HG03097 (cell line): Measurements from ENCODE around the gene PRAMEF18.
"Not testable (repeated sequence)": the region's sequence is repeated elsewhere in the genome, so short reads cannot be mapped to it uniquely, and the experiment has no call there.

Experiments
- ATAC-seq: cut with Tn5 transposase; IDR thresholded peaks from one replicate; pipeline ENCODE4 v1.9.1; 2021; ENCODE audit not compliant: unreplicated experiment, low FRiP score

Gene PRAMEF18

DNA sequence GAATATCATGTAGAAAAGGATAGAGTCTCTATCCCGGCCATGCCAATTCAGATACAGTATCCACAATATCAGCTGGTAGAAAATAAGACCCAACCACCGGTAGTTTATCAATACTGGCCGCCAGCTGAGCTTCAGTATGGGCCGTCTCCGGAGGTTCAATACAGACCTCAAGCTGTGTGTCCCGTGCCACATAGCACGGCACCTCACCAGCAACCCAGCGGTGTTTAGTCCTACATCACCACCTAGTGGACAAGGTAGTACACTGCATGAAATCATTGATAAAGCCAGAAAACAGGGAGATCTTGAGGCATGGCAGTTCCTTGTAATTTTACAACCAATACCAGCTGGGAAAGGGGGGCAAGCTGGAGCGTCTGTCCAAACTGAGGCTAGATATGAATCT is 17.2 kb downstream of the PRAMEF18 start:
- ATAC-seq: not testable (repeated sequence)

DNA sequence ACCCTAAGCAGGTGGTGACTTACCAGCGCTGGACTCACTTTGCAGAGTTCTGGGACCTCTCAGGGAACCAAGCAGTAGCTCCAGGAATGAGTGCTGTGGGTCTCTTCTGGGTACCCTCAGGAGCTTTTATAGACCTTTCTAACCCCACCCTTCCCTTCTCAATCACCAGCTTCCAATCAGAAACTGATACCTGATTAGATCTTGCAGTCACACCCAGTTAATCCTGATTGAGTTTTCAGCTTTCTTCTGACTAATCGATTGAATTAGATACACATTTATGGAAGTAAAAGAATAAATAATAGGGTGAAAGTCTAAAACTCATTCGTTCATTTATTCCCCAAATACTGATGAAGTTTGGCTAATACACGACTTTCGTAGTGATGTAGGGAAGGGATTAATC is 24.6 kb downstream of the PRAMEF18 start, which contains the start of gene PRAMEF13:
TSS of gene PRAMEF13 (minus strand) at position 101 of the 400 bp plus-strand sequence. CDS start 1,820 bp downstream, outside the sequence.
- not testable (repeated sequence) for ATAC-seq
